ENCODE measurements around the gene TFCP2L1.

GRCh38 chr2:121197369-121198091, 87.5 kb downstream of the TFCP2L1 start:
- no peak for TF ChIP-seq YY1 (IDR thresholded peaks at IDR 0.05)
- no peak for TF ChIP-seq CTCF (IDR thresholded peaks at IDR 0.05; ENCODE audit: low read depth, low read length, missing input control)
- no peak for TF ChIP-seq GABPA (IDR thresholded peaks at IDR 0.05 in 1 of 2, conservative IDR thresholded peaks at IDR 0.05 in 1 of 2)
- no peak for TF ChIP-seq TAF1 (conservative IDR thresholded peaks at IDR 0.05)
- no peak for TF ChIP-seq ATF3 (IDR thresholded peaks at IDR 0.05)

Data from liver (tissue), 3 donors.